LHCN-M2 (cell line): ENCODE measurements around the gene LRRC4B. TPM values are rescaled to one million over a fixed set of nuclear protein-coding genes. Genes with fewer than 3 reads are reported as not detected.
"Not testable (repeated sequence)": the region's sequence is repeated elsewhere in the genome, so short reads cannot be mapped to it uniquely, and the experiment has no call there.

ENCODE experiments used
- DNase-seq: peaks from one replicate; pipeline ENCODE4 v3.0.0-alpha.2; 2012; ENCODE audit warnings: low read depth
- polyA plus RNA-seq: library from polyadenylated mRNA; unstranded; fragments of >200 nt; gene quantifications from one replicate; pipeline ENCODE4 v1.2.1, GENCODE V29; 2012; ENCODE audit warnings: missing spikeins
- total RNA-seq: library from RNA; depleted of rRNA; stranded (reverse); fragments of >200 nt; gene quantifications from 2 replicates; pipeline ENCODE4 v1.2.3, GENCODE V29; 2014; rRNA removed

The LRRC4B gene, protein sequence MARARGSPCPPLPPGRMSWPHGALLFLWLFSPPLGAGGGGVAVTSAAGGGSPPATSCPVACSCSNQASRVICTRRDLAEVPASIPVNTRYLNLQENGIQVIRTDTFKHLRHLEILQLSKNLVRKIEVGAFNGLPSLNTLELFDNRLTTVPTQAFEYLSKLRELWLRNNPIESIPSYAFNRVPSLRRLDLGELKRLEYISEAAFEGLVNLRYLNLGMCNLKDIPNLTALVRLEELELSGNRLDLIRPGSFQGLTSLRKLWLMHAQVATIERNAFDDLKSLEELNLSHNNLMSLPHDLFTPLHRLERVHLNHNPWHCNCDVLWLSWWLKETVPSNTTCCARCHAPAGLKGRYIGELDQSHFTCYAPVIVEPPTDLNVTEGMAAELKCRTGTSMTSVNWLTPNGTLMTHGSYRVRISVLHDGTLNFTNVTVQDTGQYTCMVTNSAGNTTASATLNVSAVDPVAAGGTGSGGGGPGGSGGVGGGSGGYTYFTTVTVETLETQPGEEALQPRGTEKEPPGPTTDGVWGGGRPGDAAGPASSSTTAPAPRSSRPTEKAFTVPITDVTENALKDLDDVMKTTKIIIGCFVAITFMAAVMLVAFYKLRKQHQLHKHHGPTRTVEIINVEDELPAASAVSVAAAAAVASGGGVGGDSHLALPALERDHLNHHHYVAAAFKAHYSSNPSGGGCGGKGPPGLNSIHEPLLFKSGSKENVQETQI
- total RNA-seq, result not detected in 2 replicates
- polyA plus RNA-seq, result not detected

DNA sequence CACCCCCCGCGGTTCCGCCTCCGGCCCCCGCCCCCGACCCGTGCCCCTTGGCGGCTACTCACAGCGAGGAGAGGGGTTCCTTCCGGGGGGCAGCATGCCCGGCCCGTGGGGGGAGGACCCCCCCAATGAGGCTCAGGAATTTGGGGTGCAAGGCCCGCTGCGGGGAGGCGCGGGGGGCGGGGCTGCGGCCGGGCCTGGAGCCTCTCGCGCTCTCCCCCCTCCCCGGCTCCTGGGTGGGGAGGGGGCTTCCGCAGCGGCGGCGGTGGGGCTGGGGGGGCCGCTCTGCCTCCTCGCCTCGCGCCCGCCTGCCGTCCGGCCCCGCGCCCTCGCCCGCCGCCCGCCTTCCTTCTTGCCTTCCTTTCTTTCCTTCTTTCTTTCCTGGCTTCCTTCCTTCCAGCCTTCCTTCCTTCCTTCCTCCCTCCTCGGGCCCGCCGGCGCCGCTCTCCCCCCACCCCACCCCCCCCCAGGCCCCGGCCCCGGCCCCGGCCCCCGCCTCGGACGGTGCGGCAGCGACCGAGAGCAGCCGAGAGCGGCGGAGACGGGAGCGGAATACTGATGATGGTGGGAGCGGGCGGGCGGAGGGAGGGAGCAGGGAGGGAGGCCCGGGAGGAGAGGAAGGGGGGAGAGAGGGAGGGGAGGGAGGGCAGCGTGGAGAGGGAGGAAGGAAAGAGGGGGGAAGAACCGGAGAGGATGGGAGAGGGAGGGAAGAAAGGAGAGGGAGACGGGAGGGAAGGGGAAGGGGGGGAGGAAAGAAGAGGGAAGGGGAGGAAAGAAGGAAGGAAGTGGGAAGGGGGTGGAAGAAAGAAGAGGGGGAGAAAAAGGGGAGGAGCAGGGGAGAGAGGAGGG lies at the start of gene LRRC4B:
Gene LRRC4B (minus strand): TSS at position 554 of the 846 bp plus-strand sequence. CDS start 19,597 bp downstream, outside the sequence.
- no peak for DNase-seq

DNA sequence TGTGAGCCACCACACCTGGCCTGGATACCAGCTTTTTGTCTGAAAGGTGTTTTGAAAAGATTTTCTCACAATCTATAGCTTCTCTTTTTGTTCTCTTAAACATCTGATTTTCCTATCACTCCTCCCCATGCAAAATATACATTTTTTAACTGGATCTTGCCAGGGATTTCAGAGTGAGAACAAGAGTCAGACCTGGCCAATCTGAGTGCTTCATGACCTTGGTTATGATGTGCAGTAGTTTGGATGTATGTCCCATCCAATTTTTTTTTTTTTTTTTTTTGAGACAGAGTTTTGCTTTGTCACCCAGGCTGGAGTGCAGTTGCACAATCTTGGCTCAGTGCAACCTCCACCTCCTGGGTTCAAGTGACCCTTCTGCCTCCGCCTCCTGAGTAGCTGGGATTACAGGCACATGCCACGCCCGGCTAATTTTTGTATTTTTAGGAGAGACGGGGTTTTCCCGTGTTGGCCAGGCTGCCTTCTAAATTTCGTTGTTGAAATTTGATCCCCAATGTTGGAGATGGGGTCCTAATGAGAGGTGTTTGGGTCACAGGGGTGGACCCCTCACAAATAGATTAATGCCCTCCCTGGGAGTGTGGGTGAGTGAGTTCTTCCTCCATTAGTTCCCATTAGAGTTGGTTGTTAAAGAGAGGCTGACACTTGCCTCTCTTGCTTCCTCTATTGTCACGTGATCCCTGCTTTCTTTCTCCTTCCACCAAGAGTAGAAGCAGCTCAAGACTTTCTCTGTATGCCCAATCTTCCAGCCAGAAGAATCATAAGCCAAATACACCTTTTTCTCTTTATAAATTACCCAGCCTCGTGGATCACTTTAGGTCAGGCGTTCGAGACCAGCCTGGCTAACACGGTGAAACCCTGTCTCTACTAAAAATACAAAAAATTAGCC lies 44.5 kb upstream of the LRRC4B start:
- DNase-seq, result not testable (repeated sequence)

DNA sequence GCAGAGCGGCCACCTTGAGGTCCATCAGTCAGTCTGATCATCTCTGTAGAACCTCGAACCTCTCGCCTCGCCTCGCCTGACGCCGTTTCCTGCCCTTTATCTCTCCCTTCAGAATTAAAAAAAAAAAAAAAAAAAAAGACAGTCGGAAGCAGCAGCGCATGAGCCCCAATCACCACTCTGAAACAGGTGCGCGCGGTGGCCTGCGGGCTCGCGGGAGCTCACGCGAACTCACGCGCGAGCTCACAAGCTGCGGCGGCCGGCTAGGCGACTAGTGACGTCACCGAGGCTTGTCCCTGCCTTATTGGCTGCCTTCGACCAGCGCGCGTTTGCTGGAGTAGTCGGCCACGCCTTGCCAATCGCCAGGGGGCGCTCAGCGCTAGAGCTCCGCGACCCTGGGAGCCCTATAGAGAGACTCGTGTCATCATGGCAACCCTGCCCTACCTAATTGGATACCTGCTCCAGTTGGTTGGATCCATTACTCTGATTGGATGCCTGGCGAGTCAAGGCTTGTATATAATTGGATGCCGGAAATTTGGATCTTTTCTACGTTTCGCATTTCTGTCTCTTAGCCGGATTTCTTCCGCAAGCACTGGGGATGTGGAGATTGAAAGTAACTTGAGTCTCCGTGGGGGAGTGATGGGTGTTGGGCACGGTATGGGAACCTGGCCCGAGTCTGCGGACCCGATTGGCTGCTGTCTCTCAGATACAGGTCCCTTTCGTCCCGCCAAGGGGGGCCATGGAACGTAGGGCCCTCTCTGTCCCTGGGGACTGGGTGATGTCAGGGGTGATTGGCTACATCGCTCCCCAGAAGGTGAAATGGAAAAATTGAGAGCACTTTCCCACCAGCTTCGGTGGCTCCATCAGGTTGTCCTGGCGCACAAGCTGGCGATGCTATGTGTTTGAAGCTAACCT lies 39.9 kb upstream of the LRRC4B start:
- DNase-seq, result peak; percentile 5

DNA sequence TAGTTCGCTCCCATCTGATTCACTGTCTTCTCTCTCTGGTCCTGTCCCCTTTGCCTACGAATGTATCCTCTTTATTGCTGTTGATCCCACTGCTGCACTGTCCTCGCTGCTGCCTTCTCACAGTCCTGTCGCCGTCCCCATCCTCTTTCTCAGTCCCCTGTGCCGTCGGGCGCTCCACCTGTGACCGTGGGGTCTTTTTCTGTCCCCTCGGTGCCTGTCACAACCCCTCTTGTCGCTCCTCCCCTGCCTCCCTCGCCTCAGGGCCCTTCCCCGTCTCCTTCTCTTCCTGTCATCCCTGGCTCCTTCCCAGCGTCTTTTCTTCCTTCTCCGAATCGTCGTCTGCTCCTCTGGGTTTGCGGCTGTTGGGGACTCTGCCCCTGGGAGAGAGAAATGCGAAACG lies 39.2 kb upstream of the LRRC4B start:
- no peak for DNase-seq

DNA sequence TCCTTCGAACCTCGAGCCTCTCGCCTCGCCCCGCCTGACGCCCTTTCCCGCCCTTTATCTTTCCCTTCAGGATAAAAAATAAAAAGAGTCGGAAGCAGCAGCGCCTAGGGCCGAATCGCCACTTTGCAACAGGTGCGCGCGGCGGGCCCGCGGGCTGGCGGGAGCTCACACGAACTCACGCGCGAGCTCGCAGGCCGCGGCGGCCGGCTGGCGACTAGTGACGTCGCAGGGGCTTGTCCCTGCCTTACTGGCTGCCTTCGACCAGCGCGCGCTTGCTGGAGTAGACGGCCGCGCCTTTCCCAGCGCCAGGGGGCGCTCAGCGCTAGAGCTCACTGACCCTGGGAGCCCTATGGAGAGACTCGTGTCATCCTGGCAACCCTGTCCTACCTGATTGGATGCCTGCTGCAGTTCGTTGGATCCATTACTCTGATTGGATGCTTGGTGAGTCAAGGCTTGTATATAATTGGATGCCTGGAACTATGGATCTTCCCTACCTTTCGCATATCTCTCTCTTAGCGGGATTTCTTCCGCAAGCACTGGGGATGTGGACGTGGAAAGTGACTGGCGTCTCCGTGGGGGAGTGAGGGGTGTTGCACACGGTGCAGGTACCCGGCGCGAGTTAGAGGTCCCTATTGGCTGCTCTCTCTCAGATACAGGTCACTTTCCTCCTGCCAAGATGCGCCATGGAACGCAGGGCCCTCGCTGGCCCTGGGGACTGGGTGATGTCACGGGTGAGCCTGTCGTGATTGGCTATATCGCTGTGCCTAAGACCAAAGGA lies 38.0 kb upstream of the LRRC4B start:
- DNase-seq, result not testable (repeated sequence)

DNA sequence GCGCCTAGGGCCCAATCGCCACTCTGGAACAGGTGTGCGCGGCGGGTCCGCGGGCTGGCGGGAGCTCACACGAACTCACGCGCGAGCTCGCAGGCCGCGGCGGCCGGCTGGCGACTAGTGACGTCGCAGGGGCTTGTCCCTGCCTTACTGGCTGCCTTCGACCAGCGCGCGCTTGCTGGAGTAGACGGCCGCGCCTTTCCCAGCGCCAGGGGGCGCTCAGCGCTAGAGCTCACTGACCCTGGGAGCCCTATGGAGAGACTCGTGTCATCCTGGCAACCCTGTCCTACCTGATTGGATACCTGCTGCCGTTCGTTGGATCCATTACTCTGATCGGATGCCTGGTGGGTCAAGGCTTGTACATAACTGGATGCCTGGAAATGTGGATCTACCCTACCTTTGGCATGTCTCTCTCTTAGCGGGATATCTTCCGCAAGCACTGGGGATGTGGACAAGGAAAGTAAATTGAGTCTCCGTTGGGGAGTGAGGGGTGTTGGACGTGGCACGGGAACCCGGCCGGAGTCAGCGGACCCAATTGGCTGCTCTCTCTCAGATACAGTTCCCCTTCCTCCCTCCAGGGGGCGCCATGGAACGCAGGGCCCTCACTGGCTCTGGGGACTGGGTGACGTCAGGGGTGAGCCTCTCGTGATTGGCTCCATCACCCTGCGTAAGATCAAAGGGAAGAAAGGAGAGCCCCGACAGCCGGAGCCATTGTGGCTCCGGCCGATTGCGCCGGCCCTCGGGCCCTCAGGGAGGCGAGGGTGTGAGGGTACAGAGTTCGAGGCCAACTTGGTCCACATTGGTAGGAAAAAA lies 36.2 kb upstream of the LRRC4B start:
- DNase-seq, result not testable (repeated sequence)

DNA sequence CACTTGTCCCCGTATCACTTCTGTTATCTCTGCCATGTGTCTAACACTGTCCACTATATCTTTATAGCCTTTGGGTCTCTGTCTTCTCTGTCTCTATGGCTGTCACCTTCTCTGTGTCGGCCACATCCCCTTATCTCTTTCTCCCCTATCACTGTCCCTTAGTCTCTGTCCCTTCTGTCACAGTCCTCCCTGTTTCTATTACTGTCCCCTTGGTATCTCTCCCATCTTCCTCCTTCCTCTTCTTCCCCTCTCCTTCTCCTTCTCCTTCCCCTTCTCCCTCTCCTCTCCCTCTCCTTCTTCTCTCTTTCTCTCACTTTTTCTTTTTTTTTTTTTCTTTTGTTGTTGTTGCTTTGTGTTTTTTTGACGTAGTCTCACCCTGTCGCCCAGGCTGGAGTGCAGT lies 34.7 kb upstream of the LRRC4B start:
- no peak for DNase-seq

DNA sequence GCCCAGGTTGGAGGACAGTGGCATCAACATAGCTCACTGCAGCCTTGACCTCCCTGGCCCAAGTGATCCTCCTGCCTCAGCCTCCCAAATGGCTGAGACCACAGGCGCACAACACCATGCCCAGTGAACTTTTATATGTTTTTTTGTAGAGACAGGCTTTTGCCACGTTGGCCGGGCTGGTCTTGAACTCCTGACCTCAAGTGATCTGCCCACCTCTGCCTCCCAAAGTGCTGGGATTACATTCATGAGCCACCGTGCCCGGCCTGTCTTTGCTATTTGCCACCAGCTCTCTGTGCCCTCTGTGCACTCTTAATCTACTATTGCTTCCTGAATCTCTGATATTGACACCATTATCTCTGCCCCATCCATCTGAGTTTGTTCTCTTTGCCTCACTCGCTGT lies 34.3 kb upstream of the LRRC4B start:
- no peak for DNase-seq

DNA sequence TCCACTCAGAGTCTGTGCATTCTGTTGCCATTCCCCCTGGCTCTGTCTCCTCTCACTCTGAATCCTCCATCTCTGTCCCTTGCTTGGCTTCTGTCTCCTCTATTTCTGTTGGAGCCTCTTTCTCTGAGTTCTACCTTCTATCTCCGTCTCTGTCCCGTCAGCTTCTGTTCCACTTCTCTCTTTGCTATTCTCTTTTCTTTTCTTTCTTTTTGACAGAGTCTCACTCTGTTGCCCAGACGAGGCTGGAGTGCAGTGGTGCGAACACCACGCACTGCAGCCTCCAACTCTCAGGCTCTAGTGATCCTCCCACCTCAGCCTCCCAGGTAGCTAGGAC lies 33.8 kb upstream of the LRRC4B start:
- no peak for DNase-seq

DNA sequence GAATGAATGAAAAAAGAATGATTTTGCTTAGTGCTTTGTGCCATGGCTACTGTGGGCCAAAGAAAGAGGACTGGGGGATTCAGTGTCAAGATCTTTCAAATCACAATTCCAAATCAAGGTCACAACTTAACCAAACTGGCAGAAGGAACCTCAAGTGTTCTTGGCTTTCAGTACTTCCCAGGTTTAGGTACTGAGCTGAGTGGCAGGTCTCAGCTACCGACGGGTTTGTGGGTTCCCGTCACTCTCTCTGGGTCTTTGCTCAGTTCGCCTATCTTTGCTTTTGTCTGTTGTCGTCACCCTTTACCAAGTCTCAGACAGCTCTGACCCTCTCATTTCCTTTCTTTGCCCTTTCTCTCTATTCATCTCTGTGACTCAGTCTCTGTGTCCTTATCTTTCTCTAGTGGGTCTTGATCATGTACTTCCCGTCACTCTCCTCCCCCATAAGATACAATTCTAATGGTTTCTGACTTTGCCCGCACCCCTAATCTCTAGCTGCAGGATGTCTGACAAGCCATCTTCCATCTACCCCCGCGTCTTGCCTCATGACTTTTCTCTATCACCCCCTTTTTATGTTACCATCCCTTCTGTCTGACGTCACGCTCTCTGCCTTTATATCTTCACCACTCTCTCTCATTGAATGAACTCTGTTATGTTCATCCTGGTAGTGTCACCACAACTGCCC lies 33.3 kb upstream of the LRRC4B start:
- DNase-seq, result no peak

DNA sequence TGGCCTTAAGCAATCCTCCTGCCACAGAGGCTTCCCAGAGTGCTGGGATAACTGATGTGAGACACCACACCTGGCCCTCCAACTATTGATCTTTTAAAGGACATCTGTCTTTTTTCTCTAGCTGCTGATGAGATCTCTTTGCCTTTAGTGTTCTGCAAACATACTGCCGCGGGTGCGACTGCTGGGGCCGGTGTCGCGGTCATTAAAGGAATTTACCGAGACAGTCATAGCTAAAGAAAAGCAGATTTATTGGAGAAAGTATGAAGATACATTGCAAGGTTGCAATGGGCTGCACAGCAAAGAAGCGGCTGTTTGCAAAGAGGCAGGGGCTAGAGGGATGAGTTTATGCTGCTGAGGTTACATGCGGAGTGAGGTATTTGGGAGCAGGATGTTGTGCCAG lies 31.2 kb upstream of the LRRC4B start:
- no peak for DNase-seq

DNA sequence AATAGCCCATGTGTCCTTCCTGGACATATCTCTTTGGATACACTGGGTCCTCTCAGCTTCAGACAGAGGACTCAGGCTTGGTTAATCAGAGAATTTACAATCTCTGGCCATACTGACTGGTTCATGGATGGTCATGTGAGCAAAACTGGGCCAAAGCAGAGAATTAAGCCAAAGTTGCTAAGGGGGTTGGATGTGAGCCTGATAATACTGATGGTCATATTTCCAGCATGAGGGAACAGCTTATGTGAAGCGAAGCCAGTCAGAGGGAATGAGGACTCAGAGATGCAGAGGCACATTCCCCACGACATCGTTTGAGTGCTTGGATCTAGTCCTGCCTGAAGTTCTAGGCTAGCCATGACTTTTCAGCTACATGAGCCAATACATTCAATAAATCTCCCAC lies 22.0 kb upstream of the LRRC4B start:
- no peak for DNase-seq

DNA sequence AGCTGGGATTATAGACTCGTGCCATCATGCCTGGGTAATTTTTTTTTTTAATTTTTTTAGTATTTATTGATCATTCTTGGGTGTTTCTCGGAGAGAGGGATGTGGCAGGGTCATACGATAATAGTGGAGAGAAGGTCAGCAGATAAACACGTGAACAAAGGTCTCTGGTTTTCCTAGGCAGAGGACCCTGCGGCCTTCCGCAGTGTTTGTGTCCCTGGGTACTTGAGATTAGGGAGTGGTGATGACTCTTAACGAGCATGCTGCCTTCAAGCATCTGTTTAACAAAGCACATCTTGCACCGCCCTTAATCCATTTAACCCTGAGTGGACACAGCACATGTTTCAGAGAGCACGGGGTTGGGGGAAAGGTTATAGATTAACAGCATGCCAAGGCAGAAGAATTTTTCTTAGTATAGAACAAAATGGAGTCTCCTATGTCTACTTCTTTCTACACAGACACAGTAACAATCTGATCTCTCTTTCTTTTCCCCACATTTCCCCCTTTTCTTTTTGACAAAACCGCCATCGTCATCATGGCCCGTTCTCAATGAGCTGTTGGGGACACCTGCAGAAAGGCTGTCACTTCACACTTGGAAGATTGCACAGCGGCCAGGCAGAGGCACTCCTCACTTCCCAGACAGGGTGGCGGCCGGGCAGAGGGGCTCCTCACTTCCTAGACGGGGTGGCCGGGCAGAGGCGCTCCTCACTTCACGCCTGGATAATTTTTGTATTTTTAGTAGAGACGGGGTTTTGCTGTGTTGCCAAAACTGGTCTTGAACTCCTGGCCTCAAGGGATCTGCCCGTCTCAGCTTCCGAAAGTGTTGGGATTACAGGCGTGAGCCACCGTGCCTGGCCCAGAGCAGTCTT lies 13.8 kb upstream of the LRRC4B start:
- not testable (repeated sequence) for DNase-seq

DNA sequence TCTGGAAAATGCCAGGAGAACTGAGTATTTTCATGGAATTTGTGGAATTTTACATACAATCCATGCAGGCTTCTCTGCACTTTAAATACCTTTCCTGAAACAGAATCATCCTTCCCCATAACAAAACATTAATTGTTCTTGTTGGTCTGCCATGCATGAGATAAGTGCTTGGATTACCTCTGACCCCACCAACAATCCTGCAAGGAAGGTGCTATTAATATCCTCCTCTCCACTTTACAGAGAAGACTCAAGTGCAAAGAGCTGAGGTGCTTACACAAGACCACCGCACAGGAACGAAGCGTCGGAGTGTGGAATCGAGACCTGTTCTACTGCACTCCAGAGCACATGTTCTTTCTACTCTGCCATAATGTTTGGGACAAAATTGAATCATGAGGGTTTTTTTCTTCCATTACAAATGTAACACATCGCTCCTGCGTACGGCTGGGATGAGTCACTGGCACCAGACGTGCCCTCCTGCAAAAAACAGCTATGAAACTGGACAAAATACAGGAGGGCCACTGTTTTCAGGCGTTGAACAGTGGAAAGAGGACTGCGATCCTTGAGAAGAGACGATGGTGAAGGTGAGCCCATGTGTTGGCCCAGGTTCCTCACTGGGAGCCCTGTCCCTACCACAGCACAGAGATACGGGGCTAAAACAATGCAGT lies 12.9 kb upstream of the LRRC4B start:
- DNase-seq, result no peak

DNA sequence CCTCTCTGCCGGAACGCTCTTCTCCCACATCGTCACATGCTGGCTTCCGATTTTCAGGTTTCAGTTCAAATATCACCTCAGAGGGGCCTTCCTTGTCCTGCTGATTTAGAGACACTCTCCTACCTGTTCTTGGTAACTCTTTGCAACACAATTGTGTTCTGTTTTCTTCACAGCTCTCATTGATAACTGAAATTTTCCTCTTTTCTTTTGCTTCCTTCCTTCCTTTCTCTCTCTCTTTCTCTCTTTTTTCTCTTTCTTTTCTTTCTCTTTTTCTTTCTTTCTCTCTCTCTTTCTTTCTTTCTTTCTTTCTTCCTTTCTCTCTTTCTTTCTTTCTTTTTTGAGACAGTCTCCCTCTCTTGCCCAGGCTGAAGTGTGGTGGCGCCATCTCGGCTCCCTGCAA lies 12.0 kb upstream of the LRRC4B start:
- DNase-seq, result no peak

DNA sequence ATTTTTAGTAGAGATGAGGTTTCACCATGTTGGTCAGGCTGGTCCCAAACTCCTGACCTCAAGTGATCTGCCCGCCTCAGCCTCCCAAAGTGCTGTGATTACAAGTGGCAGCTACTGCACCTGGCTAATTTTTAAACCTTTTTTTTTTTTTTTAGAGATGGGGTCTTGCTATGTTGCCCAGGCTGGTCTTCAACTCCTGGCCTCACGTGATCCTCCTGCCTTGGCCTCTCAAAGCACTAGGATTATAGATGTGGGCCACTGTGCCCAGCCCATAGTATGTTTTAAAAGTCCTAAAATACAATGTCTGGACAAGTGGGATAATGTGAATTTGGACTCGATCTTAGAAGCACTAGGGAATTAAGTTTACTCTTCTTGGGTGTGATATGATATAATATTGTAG lies 8.5 kb upstream of the LRRC4B start:
- not testable (repeated sequence) for DNase-seq
